NCI-H510A (cell line): ENCODE measurements around the gene ARAP1.
A peak's percentile ranks its signal among the peaks of the same experiment; 100 is the strongest.

ENCODE experiments used
- DNase-seq: peaks from one replicate; lab custom pipeline; 2025; lab: John Stamatoyannopoulos, UW

The ARAP1 gene

GRCh38 chr11:72658989-72659640 is 93.1 kb downstream of the ARAP1 start:
- DNase-seq: no peak

DNA sequence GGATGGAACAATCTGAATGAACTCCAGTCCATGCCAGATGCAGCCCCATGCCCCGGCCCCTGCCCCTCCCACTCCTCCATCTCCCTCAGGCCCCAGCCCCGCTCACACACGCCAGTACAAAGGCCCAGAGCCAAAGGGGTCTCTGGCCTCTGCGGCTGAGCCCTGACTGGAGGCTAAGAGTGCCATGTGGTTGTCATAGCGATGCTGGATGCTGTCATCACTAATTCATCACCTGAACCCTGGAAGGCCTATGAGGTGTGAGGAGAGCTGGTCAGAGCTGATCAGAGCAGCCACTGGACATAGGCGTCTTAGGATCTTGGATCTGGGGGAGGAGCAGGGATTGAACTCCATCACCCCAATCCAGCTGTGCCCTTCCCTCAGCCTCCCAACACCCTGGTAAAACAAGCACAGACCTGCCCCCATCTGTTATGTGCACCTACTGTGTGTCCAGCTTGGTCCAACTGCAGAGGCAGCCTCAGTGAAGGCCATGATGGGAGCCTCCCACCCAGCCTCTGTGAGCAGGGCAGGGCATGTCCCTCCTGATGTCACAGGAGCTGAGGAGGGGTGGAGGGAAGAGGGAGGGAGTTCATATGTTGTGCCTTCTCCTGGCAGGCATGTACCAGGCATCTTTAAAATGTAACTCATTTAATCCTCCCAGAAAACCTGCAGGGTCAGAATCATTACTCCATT is 94.7 kb downstream of the ARAP1 start:
- DNase-seq: no peak

GRCh38 chr11:72655896-72656464 is 96.2 kb downstream of the ARAP1 start:
- DNase-seq: no peak

DNA sequence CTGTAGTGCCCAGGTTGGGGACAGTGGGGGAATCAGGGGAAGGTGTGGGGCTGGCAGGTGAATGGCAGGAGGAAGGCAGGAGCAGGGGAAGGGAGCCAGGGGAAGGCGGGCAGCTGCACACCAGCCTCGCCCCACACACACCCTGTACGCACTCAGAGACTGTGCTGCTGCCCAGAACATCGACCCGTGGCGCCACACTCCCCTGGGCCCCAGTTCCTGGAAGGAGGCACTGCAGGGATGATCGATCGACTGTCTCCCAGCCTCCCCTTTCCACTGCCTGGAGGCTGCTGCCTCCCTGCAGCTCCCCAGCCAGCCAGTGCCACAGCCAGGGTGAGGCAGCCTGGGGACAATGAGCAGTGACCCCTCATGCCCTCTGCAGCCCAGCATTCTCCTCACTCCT is 97.2 kb downstream of the ARAP1 start:
- no peak for DNase-seq

GRCh38 chr11:72653649-72654048 is 98.6 kb downstream of the ARAP1 start:
- DNase-seq: no peak

DNA sequence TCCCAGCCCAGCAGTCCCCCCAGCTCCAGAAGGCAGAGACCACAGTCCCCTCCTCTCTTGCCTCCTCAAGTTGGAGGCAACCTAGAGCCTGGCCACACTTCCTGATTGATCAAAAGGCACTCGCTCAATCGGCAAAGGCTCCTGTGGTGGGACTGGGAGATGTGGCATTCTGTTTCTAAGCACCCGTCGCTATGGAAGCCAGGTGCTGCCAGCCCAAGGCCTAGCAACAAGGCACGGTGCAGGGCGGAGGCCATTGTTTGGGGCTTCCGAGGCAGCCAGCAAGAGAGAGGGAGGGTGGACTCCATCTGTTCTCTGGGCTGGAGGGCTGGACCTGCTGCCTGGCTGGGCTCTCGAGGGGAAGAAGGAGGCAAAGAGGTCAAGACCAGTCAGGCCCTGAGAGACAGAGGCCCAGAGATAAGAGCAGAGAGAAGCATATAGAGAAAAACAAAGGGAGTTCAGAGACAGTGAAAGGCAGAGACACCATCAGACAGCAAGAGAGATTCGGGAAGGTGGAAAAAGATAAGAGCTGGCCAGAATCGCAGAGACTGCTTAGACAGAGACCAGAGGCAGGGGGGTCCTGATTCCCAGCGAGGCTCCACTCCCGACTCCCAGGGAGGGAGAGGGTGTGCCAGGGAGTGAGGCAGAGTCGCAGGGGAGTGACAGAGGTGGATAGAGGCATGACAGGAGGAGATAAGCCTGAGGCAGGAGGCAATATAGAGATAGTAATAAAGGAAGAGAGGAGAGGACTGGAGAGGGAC is 99.2 kb downstream of the ARAP1 start:
- DNase-seq: peak; percentile 74

DNA sequence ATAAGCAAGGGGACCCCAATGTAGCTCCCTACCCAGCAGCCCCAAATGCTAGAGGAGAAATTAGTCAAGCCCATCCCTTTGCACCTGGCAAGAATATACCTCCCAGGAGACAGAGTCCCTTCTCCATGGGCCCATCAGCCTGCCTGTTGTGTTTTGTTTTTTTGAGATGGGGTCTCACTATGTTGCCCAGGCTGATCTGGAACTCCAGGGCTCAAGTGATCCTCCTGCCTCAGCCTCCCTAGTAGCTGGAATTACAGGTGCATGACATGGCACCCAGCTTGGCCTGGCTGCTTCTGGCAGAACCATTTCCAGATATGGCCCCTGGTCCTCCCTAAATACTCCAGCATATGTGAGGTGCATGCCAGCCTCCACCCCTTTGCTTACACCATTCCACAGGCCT is 100.1 kb downstream of the ARAP1 start:
- DNase-seq: no peak

GRCh38 chr11:72649215-72649976 is 102.8 kb downstream of the ARAP1 start:
- DNase-seq: no peak

DNA sequence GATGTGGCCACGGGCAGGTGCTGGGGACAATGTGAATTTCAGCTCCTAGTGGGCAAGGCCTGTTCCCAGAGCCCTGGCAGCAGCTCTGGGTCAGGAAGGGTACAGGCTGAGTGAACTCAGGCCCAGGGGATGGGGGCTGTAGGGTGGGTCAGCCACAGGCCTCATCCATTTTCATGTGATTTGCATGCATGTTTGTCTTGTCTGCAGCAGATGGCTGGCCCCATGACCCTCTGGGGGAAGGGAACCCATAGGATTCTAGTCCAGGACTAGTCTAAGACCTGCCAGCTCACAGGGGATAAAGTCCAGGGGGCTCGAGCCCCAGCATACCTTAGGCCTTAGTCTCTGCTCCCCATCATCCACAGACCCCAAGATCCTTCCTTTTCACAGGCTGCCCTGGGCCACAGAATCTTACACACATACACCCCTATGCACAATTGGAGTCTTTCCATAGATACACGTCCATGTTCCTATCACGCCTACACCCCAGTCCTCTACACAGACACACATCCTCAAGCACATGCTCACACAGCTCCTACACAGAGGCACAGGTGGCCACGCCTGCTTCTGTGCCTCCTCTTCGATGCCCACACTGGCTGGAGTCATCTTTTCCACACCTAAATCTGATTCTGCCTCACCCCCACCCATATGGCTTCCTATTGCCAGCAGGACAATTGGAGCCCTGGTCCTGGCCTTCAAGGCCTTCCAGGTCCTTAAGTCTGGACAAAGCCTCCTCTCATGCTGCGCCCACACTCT is 103.6 kb downstream of the ARAP1 start:
- DNase-seq: no peak

DNA sequence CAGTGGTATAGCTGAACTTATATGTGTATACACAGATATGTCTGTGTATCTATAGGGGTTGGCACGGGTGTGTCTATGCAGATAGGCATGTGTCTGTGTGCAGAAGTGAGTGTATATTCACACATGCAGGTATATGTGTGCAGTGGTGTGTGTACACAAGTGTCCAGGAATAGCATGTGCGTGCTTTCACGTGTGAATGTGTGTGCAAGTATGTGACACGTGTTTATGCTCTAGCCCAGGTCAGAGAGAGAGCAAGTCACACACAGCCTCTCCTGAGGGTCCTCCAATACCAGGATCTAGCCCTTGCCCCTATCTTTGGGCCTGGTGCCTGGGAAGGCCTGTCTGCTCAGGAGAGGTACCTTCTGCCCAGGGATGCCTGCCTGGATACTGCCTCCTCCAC is 104.3 kb downstream of the ARAP1 start:
- DNase-seq: no peak

DNA sequence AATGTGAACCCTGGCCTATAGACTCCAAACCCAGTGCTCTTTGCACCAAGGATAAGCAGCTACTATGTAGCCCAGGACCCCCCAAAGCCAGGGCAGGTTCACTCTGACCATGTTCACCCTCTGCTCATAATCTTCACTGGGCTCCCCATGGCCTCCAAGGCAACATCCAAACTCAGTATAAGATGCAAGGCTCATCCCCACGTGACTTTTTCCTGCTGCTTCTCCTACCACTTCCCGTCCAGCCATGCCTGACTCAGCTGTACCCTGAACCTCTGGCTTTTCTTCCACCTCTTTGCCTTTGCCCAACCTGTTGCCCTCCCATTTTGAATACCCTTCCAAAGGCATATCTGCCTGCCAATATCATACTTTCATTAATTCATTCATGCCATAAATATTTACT is 105.7 kb downstream of the ARAP1 start:
- DNase-seq: no peak

DNA sequence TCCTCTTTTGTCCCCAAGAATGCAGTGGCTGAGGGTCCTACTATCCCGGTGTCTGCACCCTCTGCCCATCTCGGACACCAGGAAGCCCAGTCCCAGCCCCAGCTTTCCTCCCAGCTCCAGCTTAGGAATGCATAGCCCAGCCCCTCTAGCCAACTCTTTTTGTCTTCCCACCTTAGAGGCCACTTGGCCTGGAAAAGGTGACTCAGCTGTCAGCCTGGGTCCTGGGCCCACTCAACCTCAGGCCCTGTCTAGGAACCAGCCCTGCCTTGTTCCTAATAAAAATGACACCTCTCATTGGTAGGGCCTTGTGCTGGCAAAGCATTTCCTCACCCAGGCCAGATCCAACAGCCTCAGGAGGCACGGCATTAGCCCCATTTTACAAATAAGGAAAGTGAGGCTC is 106.2 kb downstream of the ARAP1 start:
- DNase-seq: no peak

DNA sequence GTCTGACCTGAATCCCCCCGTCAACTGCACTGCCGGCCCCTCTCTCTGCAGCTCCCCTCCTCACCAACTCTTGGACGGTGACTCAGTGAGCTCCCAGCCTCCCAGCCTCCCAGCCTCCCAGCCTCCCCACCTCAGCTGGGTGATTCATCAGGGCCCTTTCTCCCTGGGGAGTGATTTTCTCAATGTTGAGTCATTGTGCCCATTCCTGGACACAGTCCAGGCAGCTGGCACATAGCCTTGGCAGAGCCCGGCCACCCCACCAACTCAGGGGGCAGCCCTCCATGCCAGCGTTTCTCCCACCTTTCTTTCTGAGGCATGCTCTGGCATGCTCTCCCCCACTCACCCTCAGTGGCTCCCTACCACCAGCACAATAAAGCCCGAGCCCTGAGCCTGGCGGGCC is 108.7 kb downstream of the ARAP1 start:
- DNase-seq: no peak

DNA sequence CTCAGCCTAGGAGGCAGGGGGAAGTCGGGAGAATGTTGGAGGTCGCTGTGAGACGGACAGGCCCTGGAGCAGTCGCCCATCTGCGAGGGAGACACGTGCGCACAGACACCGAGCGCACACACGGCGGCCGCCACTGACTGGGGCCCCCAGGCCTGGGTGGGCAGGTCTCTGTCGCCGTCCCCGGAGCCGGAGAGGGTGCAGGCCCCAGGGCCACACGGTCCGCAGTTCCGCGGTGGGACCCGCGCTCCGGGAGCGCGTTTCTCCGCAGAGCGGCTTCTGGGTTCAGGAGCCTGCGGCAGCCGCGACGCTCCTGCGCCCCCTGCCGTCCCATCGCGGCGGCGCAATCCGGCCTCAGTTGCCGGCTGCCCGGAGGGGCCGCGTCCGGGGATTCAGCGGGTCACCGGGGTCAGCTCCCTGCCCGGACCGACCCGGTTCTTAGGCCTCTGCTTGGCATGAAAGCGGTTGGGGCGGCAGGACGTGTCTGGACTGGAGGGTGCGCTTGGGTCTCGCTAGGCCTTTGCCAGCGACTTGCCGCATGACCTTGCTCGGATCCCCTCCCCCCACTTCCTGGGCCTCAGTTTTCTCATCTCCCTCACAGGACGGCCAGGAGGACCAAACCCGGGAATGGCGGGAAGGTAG is 109.2 kb downstream of the ARAP1 start:
- peak; percentile 19 for DNase-seq

GRCh38 chr11:72642043-72642883 is 109.9 kb downstream of the ARAP1 start:
- no peak for DNase-seq

- DNase-seq: no peak
Measured at GRCh38 chr11:72641522-72642042, 110.6 kb downstream of the ARAP1 start.

GRCh38 chr11:72639502-72640375 is 112.5 kb downstream of the ARAP1 start:
- DNase-seq: no peak

- DNase-seq: peak; percentile 17
Measured at GRCh38 chr11:72637926-72638325, 114.3 kb downstream of the ARAP1 start.

- peak; percentile 15 for DNase-seq
Measured at GRCh38 chr11:72637198-72637597, 115.0 kb downstream of the ARAP1 start.
